Esophagus squamous epithelium (tissue), 5 donors: ENCODE measurements around the gene CORO7. TPM values are rescaled to one million over a fixed set of nuclear protein-coding genes. Genes with fewer than 3 reads are reported as not detected.

ENCODE experiments used
- DNase-seq: peaks from one replicate; lab custom pipeline; 2025; lab: John Stamatoyannopoulos, UW
- H3K27ac ChIP-seq, 4 donors: fragments of 200-600 bp; sonication (generic); one replicate each; pipeline ENCODE4 v1.5.1; 2016 to 2019; ENCODE audit warnings: mild to moderate bottlenecking in 1 of 4
- H3K27me3 ChIP-seq, 4 donors: fragments of 200-600 bp; sonication (generic); 1 replicate in 3 of 4; 2 replicates in 1 of 4; pipeline versions ENCODE4 v1.5.1 to v1.6.0; 2017 to 2021; ENCODE audit warnings: antibody characterized with exemption in 1 of 4
- H3K36me3 ChIP-seq, 3 donors: fragments of 200-600 bp; sonication (generic); one replicate each; pipeline ENCODE4 v1.5.1; 2016 to 2019
- H3K4me1 ChIP-seq, 3 donors: fragments of 200-600 bp; sonication (generic); one replicate each; pipeline ENCODE4 v1.5.1; 2017 to 2019
- H3K4me3 ChIP-seq, 4 donors: fragments of 200-600 bp; sonication (generic); 1 replicate in 3 of 4; 2 replicates in 1 of 4; pipeline ENCODE4 v1.5.1; 2016 to 2019; ENCODE audit warnings: mild to moderate bottlenecking in 2 of 4, moderate library complexity in 1 of 4
- H3K9me3 ChIP-seq, 3 donors: fragments of 200-600 bp; sonication (generic); one replicate each; pipeline ENCODE4 v1.5.1; 2016 to 2019
- POLR2A ChIP-seq, 4 donors: fragments of 450-650 bp; IDR thresholded peaks; one replicate each; pipeline ENCODE4 v1.6.1; 2017; ENCODE audit warnings: antibody characterized with exemption in 4 of 4, mild to moderate bottlenecking in 4 of 4, moderate library complexity in 3 of 4
- WGBS, 2 donors: methylation state at CpG; one replicate each; pipeline ENCODE4 v1.1.5; 2018; 5-methylcytosine and 5-hydroxymethylcytosine counted together
- intact Hi-C: fragments of 100-400 bp; cut with DNase I; formaldehyde crosslinking; loops from one replicate; pipeline ENCODE4 v1.15.0; 2022
- total RNA-seq, 4 donors: library from RNA; depleted of rRNA; stranded (reverse); fragments of >200 nt; gene quantifications; one replicate each; pipeline ENCODE4 v1.1.0, GENCODE V29; 2016
- TF ChIP-seq, protein P1 (sequence below), 6 experiments: fragments of 450-650 bp in 4 of 6; fragments of 200-600 bp in 2 of 6; sonication (generic) in 2 of 6; IDR thresholded peaks; one replicate each; pipeline ENCODE4 v1.5.1; 2016 to 2019; ENCODE audit warnings: antibody characterized with exemption in 6 of 6, mild to moderate bottlenecking in 4 of 6, moderate library complexity in 4 of 6
- donor health status: DM: yes; HTN: yes; CAD: no.

Gene CORO7
- total RNA-seq, 4 donors from 2014 or later = 15.8 to 25.9 (median 17.8) TPM

DNA sequence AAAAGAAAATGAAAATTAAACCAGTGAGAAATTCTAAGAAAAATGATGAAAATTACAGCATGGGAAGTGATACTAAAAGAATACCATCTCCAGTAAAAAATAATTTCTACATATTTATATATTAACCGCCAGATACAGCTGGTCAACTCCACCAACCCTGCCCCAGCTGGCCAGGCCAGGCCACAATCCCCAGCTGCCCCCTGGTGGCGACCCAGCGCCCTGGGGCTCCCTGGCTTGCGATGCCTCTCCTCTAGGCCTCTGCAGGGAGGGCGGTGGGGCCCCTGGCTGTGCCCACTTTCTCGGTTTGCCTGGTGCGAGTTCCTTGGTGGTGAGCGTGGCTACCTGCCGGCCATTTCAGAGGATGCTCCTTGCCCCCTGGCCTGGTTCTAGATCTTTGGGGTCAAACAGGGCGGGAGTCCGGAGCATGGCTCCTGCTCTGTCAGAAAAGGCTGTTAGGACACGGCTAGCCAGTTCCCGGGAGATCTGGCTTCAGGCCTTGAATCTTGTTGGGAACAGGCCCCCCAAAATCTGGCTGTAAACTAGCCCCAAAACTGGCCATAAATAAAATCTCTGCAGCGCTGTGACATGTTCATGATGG, 86.0 kb downstream of the CORO7 start:
- TF ChIP-seq, protein P1, sequence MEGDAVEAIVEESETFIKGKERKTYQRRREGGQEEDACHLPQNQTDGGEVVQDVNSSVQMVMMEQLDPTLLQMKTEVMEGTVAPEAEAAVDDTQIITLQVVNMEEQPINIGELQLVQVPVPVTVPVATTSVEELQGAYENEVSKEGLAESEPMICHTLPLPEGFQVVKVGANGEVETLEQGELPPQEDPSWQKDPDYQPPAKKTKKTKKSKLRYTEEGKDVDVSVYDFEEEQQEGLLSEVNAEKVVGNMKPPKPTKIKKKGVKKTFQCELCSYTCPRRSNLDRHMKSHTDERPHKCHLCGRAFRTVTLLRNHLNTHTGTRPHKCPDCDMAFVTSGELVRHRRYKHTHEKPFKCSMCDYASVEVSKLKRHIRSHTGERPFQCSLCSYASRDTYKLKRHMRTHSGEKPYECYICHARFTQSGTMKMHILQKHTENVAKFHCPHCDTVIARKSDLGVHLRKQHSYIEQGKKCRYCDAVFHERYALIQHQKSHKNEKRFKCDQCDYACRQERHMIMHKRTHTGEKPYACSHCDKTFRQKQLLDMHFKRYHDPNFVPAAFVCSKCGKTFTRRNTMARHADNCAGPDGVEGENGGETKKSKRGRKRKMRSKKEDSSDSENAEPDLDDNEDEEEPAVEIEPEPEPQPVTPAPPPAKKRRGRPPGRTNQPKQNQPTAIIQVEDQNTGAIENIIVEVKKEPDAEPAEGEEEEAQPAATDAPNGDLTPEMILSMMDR (IDR thresholded peaks at IDR 0.05) = peak; percentile 93 to 98 (median 94)
- no peak for TF ChIP-seq POLR2A (IDR thresholded peaks at IDR 0.05)
- WGBS, 2 donors = 23 to 27% methylated on average over 2 to 5 of the region's 14 CpGs
- Histone ChIP-seq H3K9me3 (no peaks in the 10 kb centered on the region), H3K27me3 (peaks cover 0 to 17% (median 0%) of the 10 kb centered on the region in 4 donors), H3K27ac (peak overlapping the region in 1 of 4 donors; percentile 1), H3K4me1 (peaks cover 22 to 48% (median 27%) of the 10 kb centered on the region in 3 donors), H3K4me3 (no peak overlapping the region), H3K36me3 (peaks cover 0 to 23% (median 0%) of the 10 kb centered on the region in 3 donors)
- intact Hi-C loops = loop anchor here (5.0 kb wide), 1 partner anchor 43 kb away; no protein-coding TSS in a partner anchor
- DNase-seq = no peak

DNA sequence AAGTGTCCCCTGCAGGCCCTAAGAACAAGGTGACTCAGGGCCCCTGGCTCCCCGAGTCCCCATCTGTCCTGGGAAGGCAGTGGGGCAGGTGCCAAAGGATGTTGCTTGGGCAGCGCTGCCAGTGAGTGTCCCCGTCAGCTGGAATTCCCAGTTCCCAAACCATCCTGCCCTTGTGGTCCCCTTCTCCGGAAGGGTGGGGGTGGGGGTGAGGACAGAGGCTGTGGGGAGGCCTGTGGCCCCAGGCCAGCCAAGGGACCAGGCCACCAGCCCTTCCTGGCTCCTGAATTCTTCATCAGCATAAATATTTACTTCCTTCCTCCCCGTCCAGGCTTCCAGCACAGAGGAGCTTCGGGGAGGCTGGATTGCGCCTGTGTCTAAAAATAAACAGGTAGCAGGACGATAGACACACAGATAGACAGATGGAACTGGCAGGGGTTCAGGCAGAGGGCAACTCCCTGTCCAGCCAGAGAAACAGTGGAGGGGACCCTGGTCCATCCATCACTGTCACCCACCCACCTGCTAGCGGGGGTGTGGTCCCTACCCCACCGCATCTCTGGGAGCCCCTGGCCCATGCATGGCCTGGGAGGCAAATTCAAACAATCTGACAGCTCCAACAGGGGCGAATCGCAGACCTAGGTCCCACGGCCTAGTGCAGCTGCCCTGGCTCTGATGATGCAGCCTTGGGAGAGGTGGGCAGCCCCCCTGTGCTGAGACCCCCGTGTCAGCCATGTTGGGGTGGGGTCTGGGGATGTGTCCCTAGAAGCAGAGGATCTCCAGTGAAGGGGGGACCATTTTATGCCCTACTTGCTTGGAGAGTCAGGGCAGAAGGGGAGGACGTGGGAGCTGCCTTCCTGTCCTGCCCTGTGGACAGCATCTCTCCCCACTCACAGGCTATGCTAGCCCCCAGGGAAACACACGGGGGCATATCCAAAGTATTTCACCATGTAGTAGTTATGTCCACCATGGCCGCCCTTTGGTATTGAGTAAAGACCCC, 87.3 kb downstream of the CORO7 start:
- intact Hi-C loops = no loop called here
- 46 to 66% methylated on average over 11 to 13 of the region's 17 CpGs for whole genome bisulfite sequencing, 2 donors
- Histone ChIP-seq H3K9me3 (no peaks in the 10 kb centered on the region), H3K4me3 (peak overlapping the region in 1 of 4 donors; percentile 74), H3K4me1 (peaks cover 32 to 61% (median 38%) of the 10 kb centered on the region in 3 donors), H3K36me3 (peaks cover 0 to 12% (median 0%) of the 10 kb centered on the region in 3 donors), H3K27ac (peak overlapping the region; percentile 53 to 87 (median 68)), H3K27me3 (peaks cover 0 to 17% (median 0%) of the 10 kb centered on the region in 4 donors)
- no peak for DNase-seq
- TF ChIP-seq, protein P1 (IDR thresholded peaks at IDR 0.05) = no peak
- no peak for TF ChIP-seq POLR2A (IDR thresholded peaks at IDR 0.05)

DNA sequence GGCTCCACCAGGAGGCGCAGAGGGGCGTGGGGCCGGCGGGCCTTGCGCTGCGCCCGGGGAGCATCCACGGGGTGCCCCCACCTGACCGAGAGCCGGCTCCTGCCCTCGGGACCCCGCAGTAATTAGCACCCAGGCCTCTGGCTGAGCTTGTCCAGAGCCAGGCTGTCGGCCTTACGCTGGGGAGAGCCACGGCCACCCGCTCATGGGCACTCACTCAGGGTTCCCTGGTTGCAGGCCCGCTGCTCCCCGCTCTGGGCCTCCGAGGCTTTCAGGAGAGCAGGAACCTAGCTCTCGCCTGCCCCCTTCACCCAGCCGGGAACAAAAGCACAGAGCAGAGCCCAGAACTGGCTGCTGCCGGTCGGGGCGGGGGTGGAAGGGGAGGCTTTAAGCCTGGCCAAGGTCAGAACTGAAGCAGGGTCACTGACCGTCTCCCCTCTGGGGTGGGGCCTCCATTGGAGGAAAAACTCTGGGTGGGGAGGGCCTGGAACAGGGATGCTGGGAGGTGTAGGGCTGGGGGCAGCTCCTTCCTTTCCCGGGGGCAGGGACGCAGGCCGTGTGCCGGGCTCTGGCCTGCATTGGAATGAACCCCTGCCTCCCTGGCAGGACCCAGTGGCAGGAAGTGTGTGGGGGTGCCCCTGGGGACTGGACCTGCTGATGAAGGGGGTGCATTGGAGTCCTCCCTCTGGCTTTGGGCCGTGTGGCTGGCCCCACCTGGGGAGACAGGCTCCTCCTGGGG, 88.2 kb downstream of the CORO7 start:
- Histone ChIP-seq H3K27ac (peak overlapping the region; percentile 53 to 87 (median 68)), H3K36me3 (peaks cover 0 to 10% (median 0%) of the 10 kb centered on the region in 3 donors), H3K27me3 (peaks cover 0 to 17% (median 0%) of the 10 kb centered on the region in 4 donors), H3K4me1 (peaks cover 40 to 69% (median 47%) of the 10 kb centered on the region in 3 donors), H3K4me3 (peak overlapping the region; percentile 16 to 74 (median 48)), H3K9me3 (no peaks in the 10 kb centered on the region)
- intact Hi-C loops = no loop called here
- peak in 1 of 4 donors; percentile 11 for TF ChIP-seq POLR2A (IDR thresholded peaks at IDR 0.05)
- TF ChIP-seq, protein P1 (IDR thresholded peaks at IDR 0.05) = peak in 5 of 6 experiments; percentile 44 to 67 (median 53)
- DNase-seq = no peak
- WGBS, 2 donors = 13 to 28% methylated on average over 2 to 3 of the region's 30 CpGs

DNA sequence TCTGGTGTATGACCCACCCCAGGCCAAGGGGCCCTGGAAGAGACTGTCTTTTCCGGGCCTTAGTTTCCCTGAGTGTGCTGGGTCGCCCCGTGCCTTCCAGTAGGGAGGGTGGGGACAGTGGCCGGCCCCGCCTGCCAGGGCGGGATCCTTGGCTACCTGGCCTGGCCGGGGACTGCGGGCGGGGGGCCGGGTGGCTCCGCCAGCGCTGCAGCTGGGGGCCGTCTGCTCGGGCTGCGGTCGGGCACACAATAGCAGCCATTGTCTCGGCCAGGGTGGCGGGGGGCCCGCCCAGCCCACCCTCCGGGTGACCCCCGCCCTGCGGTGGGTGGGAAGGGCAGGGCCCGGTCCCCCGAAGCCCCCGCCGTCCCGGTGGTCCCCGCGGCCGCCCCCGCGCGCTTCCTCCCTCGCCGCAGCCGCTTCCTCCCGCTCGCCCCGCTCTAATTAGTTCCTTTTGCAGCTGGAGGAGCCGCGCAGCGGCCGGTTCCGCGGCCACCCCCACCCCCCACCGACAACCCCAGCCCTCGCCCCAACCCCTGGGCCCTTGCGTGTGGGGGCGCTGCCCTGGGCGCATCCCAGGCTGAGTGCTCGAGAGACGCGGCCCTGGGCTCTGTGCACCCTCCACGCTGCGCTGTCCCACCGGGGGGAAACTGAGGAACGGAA, 88.9 kb downstream of the CORO7 start:
- Histone ChIP-seq H3K36me3 (peaks cover 0 to 5% (median 0%) of the 10 kb centered on the region in 3 donors), H3K9me3 (no peaks in the 10 kb centered on the region), H3K27me3 (peaks cover 0 to 17% (median 0%) of the 10 kb centered on the region in 4 donors), H3K4me3 (peak overlapping the region; percentile 16 to 74 (median 48)), H3K27ac (peak overlapping the region; percentile 53 to 87 (median 68)), H3K4me1 (peaks cover 43 to 76% (median 52%) of the 10 kb centered on the region in 3 donors)
- TF ChIP-seq, protein P1 (IDR thresholded peaks at IDR 0.05) = no peak
- no peak for TF ChIP-seq POLR2A (IDR thresholded peaks at IDR 0.05)
- no peak for DNase-seq
- intact Hi-C loops = no loop called here
- 20% methylated on average over 1 of the region's 57 CpGs; no CpG with 5 or more reads in 1 of the 2 donors for WGBS, 2 donors
